Gastrocnemius medialis (tissue), 4 donors: ENCODE data around the gene CRYGB. TPM values are rescaled to one million over a fixed set of nuclear protein-coding genes. Genes with fewer than 3 reads are reported as not detected.

Source experiments
- ATAC-seq, 2 donors: fragments of 150-250 bp; one replicate each; pipeline ENCODE4 v1.9.1; 2016
- DNase-seq, 2 donors: peaks; one replicate each; pipeline ENCODE4 v3.0.0-alpha.2; 2019
- H3K27ac ChIP-seq, 4 donors: fragments of 200-600 bp; sonication (generic); 1 replicate in 1 of 4; 2 replicates in 3 of 4; pipeline ENCODE4 v1.5.1; 2016 to 2018; ENCODE audit warnings: mild to moderate bottlenecking in 2 of 4, moderate library complexity in 1 of 4
- H3K27me3 ChIP-seq, 3 donors: fragments of 200-600 bp; sonication (generic) in 2 of 3; 1 replicate in 1 of 3; 2 replicates in 2 of 3; pipeline versions ENCODE4 v1.5.1 to v1.6.0; 2016 to 2019; ENCODE audit warnings: mild to moderate bottlenecking in 1 of 3, moderate library complexity in 1 of 3
- H3K36me3 ChIP-seq, 2 donors: fragments of 200-600 bp; sonication (generic) in 1 of 2; one replicate each; pipeline ENCODE4 v1.5.1; 2017 to 2018
- H3K4me1 ChIP-seq, 2 donors: fragments of 200-600 bp; sonication (generic) in 1 of 2; one replicate each; pipeline ENCODE4 v1.5.1; 2016 to 2017; ENCODE audit warnings: mild to moderate bottlenecking in 2 of 2
- H3K4me3 ChIP-seq, 4 donors: fragments of 200-600 bp; sonication (generic) in 3 of 4; 1 replicate in 1 of 4; 2 replicates in 3 of 4; pipeline ENCODE4 v1.5.1; 2016 to 2019; ENCODE audit warnings: mild to moderate bottlenecking in 2 of 4
- H3K9me3 ChIP-seq, 3 donors: fragments of 200-600 bp; sonication (generic) in 2 of 3; 1 replicate in 1 of 3; 2 replicates in 2 of 3; pipeline ENCODE4 v1.5.1; 2016 to 2019
- POLR2A ChIP-seq, 2 donors: fragments of 450-650 bp; IDR thresholded peaks; one replicate each; pipeline ENCODE4 v1.6.1; 2017; ENCODE audit warnings: antibody characterized with exemption in 2 of 2, mild to moderate bottlenecking in 2 of 2, moderate library complexity in 2 of 2
- in situ Hi-C, 4 donors: fragments of 200-750 bp; cut with MboI; loops; one replicate each; pipeline versions ENCODE4 v1.15.0 to v1.8.0; 2017; ENCODE audit warnings: low sequenced_read_pairs in 4 of 4
- intact Hi-C: fragments of 100-400 bp; cut with DNase I; formaldehyde crosslinking; loops from one replicate; pipeline ENCODE4 v1.15.1; 2023; ENCODE audit warnings: low total_unique reads
- total RNA-seq, 4 donors: library from RNA; depleted of rRNA; stranded (reverse); fragments of >200 nt; gene quantifications; one replicate each; pipeline versions ENCODE4 v1.1.0 to v1.2.3, GENCODE V29; 2016
- TF ChIP-seq, protein P1 (sequence below), 5 experiments: fragments of 450-650 bp in 3 of 5; fragments of 200-600 bp in 2 of 5; sonication (generic) in 2 of 5; IDR thresholded peaks in 4 of 5; conservative IDR thresholded peaks in 1 of 5; 1 replicate in 4 of 5; 2 replicates in 1 of 5; pipeline ENCODE4 v1.5.1; 2016 to 2019; ENCODE audit warnings: antibody characterized with exemption in 5 of 5, mild to moderate bottlenecking in 3 of 5, moderate library complexity in 3 of 5

Gene CRYGB, protein sequence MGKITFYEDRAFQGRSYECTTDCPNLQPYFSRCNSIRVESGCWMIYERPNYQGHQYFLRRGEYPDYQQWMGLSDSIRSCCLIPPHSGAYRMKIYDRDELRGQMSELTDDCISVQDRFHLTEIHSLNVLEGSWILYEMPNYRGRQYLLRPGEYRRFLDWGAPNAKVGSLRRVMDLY
- total RNA-seq: not detected

DNA sequence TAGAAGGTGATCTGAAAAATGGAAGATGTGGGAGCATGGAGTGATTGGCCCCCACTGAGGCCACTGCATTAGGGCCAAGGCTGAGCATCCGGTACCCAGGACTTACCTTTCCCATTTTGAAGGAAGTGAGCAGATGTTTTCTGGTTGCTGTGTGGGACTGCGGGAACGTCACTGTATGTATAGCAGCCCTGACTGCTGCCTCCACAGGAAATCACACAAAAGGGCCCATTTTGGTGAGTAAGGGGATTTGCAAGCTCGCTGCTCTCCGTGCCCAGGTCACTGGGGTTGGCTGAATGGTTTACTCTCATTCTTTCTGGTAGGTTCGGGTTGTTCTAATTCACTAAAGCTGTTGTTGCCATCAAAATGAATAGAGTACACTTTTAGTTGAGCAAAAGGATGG, at the start of gene CRYGB:
Gene CRYGB, minus strand, starts transcription at position 153 of the 400 bp plus-strand sequence. Its CDS starts 38 bp downstream, at position 115.
- H3K4me1 ChIP-seq: no peaks in the 10 kb centered on the region
- H3K4me3 ChIP-seq: no peak within 1 kb of the TSS
- no peak for DNase-seq
- H3K36me3 ChIP-seq: no peaks in the 10 kb centered on the region
- in situ Hi-C loops: no loop called here
- no peak within 1 kb of the TSS for H3K27ac ChIP-seq
- no peaks in the 10 kb centered on the region for H3K27me3 ChIP-seq
- TF ChIP-seq POLR2A (IDR thresholded peaks at IDR 0.05): no peak
- TF ChIP-seq, protein P1, sequence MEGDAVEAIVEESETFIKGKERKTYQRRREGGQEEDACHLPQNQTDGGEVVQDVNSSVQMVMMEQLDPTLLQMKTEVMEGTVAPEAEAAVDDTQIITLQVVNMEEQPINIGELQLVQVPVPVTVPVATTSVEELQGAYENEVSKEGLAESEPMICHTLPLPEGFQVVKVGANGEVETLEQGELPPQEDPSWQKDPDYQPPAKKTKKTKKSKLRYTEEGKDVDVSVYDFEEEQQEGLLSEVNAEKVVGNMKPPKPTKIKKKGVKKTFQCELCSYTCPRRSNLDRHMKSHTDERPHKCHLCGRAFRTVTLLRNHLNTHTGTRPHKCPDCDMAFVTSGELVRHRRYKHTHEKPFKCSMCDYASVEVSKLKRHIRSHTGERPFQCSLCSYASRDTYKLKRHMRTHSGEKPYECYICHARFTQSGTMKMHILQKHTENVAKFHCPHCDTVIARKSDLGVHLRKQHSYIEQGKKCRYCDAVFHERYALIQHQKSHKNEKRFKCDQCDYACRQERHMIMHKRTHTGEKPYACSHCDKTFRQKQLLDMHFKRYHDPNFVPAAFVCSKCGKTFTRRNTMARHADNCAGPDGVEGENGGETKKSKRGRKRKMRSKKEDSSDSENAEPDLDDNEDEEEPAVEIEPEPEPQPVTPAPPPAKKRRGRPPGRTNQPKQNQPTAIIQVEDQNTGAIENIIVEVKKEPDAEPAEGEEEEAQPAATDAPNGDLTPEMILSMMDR (IDR thresholded peaks at IDR 0.05 in 4 of 5, conservative IDR thresholded peaks at IDR 0.05 in 1 of 5): no peak
- no peaks in the 10 kb centered on the region for H3K9me3 ChIP-seq
- ATAC-seq: no peak
- intact Hi-C loops: no loop called here

DNA sequence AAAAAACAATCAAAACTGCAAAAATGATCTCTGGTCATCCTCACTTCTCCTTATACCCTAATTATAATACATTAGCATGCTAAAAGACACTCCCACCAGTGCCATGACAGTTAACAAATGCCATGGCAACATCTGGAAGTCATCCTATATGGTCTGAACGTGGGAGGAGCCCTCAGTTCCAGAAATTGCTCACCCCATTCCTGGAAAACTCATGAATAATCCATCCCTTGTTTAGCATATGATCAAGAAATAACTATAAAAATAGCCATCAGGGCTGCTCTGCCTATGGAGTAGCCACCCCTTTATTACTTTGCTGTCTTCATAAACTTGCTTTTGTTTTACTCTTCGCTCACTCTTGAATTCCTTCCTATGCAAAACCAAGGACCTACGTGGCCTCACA, 49.6 kb upstream of the CRYGB start:
- ATAC-seq (no peak), DNase-seq (no peak)
- Histone ChIP-seq H3K27ac (no peak overlapping the region), H3K4me3 (no peak overlapping the region), H3K36me3 (no peaks in the 10 kb centered on the region), H3K4me1 (no peaks in the 10 kb centered on the region), H3K9me3 (no peaks in the 10 kb centered on the region), H3K27me3 (no peaks in the 10 kb centered on the region)
- TF ChIP-seq, protein P1 (IDR thresholded peaks at IDR 0.05 in 4 of 5, conservative IDR thresholded peaks at IDR 0.05 in 1 of 5): no peak
- TF ChIP-seq POLR2A (IDR thresholded peaks at IDR 0.05): no peak
- in situ Hi-C loops: no loop called here
- intact Hi-C loops: no loop called here

- TF ChIP-seq, protein P1 (IDR thresholded peaks at IDR 0.05 in 4 of 5, conservative IDR thresholded peaks at IDR 0.05 in 1 of 5): no peak
- no peak for TF ChIP-seq POLR2A (IDR thresholded peaks at IDR 0.05)
- no peaks in the 10 kb centered on the region for H3K27me3 ChIP-seq
- ATAC-seq (no peak), DNase-seq (no peak)
- in situ Hi-C loops: no loop called here
- no peaks in the 10 kb centered on the region for H3K36me3 ChIP-seq
- no peaks in the 10 kb centered on the region for H3K9me3 ChIP-seq
- H3K27ac ChIP-seq: no peak overlapping the region
- no peaks in the 10 kb centered on the region for H3K4me1 ChIP-seq
- intact Hi-C loops: no loop called here
- H3K4me3 ChIP-seq: no peak overlapping the region
Measured at GRCh38 chr2:208192611-208193236, 46.8 kb upstream of the CRYGB start.

DNA sequence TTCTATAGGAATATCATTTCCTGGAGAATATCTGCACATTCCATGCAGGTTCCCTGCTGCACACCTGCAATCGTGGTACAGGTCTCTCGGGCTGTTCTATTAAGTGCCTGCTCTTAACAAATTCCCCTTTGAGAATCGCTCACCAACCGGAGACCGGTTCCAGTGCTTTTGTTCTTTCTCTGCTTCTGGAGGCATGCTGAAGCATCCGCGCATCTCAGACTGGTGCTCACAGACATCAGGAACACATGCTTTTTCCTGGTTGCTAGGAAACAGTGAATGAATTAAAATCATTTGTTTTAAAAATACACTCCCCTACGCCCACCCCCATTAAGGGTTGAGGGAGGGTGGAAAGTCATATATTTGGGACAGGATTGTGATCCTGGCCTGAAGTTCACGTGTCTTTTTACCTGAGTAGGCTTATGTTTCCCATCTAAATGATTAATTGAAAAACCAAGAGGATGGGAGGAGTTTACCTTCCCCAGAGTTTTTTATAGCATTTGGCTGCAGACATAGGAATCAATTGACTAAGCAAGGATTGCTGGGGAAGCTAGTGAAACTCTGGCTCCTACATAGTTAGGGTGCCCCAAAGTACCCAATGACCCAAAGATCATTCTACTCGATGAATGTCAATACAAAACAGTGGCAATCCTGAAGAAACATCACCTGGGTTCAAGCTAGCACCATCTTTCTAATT, 44.0 kb upstream of the CRYGB start, which contains the start of gene C2orf80:
Gene C2orf80, minus strand, starts transcription at position 221 of the 694 bp plus-strand sequence. CDS start 3,044 bp downstream, outside the sequence.
- intact Hi-C loops: no loop called here
- H3K9me3 ChIP-seq: no peaks in the 10 kb centered on the region
- in situ Hi-C loops: no loop called here
- H3K36me3 ChIP-seq: no peaks in the 10 kb centered on the region
- TF ChIP-seq, protein P1 (IDR thresholded peaks at IDR 0.05 in 4 of 5, conservative IDR thresholded peaks at IDR 0.05 in 1 of 5): no peak
- TF ChIP-seq POLR2A (IDR thresholded peaks at IDR 0.05): no peak
- no peak for DNase-seq
- no peak within 1 kb of the TSS for H3K4me3 ChIP-seq
- H3K4me1 ChIP-seq: no peaks in the 10 kb centered on the region
- H3K27me3 ChIP-seq: peaks cover 0 to 5% (median 5%) of the 10 kb centered on the region in 3 donors
- H3K27ac ChIP-seq: no peak within 1 kb of the TSS
- ATAC-seq: no peak
